ENCODE results near the gene PITPNC1.
"Not testable (repeated sequence)": the region's sequence is repeated elsewhere in the genome, so short reads cannot be mapped to it uniquely, and the experiment has no call there.

Gene PITPNC1

DNA sequence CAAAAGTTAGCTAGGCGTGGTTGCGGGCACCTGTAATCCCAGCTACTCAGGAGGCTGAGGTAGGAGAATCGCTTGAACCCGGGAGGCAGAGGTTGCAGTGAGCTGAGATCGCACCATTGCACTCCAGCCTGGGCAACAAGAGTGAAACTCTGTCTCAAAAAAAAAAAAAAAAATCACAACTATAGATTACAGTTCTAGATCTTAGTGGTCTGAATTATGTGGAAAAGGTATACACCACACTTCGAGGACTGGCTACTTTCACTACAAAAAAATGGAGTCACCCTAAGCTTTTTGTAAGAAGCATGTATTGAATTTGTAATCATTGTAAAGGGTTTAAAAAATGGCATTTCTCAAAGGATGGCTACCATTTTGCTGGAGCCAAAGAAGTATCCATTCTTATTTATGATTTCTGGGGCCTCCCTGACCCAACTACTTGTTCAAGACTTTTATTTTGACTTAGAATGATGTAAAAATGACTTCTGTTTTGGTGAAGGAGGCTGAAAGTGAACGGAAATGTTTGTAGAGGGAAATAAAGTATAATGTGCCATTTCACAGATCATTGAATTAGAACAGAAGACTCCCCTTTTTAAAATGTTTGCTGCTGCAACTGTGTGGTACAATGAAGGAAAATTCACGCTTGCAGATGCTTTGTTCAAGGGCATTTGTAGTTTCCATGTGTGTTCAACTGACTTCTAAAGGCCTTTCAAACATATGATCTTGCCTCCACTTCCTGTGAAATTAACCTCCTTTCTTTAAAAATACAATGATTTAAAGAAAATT lies 303.6 kb downstream of the PITPNC1 start:
- no peak for DNase-seq (ENCODE audit: low read depth, low spot score)

- DNase-seq (ENCODE audit: low read depth, low spot score): no peak
These were observed 305.1 kb downstream of the PITPNC1 start for GRCh38 chr17:67682196-67682595.

DNA sequence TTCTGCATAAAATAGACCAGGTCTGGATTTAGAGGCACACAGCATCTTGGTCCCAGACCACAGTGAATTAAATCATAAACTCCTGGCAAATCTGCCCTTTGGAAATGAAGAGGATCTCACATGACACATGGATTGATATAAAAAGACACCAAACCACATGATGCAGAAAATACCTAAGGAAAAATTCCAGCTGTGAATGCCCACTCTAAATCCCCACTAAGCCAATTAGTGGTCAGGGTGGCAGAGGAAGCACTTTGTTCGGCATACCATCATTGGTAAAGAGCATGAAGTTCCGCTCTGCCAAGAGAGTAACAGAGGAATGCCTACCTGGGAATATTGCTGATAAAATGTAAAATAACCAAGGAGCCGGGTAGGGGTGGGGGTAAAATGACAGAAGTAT lies 308.3 kb downstream of the PITPNC1 start:
- DNase-seq (ENCODE audit: low read depth, low spot score): no peak

GRCh38 chr17:67686241-67686640 lies 309.2 kb downstream of the PITPNC1 start:
- DNase-seq (ENCODE audit: low read depth, low spot score): no peak

DNA sequence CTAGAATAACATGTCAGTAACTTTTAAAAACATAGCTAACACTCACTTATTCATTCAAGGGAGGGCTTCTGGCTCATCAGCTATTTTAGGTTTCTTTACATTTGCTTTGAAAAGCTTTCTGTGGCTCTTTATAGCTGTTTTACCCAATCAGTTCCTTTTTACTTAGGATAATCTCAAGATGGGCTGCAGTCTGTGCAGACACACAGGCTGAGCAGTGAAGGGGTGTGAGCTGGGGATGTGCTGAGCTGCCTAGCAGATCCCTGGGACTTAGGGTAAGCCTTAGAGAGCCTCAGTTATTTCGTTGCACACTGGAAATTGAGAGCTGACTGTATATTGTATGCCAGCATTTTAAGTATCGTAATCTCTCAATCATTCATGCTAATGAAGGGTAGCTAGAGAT lies 310.4 kb downstream of the PITPNC1 start:
- DNase-seq (ENCODE audit: low read depth, low spot score): no peak

GRCh38 chr17:67689534-67690177 lies 312.6 kb downstream of the PITPNC1 start:
- no peak for DNase-seq (ENCODE audit: low read depth, low spot score)

- no peak for DNase-seq (ENCODE audit: low read depth, low spot score)
These were observed 316.7 kb downstream of the PITPNC1 start for GRCh38 chr17:67693811-67694210.

GRCh38 chr17:67696347-67696746 lies 319.3 kb downstream of the PITPNC1 start:
- DNase-seq (ENCODE audit: low read depth, low spot score): no peak

DNA sequence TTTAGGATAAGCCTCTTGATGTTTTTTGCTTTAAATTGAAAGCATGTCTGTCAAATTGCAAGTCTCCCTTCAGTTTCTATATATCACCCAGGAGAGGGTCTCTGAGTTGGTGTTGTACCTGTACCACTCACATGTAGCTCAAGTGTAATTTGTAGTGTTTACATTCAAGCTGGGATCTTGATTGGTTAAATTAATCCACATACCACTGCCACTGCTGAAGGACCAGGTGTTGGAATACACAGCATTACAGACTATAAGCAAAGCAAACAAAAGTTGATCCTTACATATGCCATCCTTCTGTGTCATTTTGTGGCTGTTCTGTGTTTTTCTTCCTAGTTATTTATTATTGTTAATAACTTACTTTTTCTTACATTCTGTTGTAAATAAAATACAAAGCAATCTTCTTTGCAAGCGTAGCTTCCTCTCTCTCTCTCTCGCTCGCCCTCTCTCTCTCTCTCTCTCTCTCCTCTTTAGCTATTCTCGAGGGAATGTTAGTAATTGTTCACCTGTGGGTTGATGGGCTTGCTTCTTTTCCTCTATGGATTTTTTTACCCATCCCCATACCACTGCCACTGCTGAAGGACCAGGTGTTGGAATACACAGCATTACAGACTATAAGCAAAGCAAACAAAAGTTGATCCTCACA lies 319.9 kb downstream of the PITPNC1 start:
- no peak for DNase-seq (ENCODE audit: low read depth, low spot score)

GRCh38 chr17:67700037-67700724 lies 323.1 kb downstream of the PITPNC1 start:
- DNase-seq (ENCODE audit: low read depth, low spot score): no peak

DNA sequence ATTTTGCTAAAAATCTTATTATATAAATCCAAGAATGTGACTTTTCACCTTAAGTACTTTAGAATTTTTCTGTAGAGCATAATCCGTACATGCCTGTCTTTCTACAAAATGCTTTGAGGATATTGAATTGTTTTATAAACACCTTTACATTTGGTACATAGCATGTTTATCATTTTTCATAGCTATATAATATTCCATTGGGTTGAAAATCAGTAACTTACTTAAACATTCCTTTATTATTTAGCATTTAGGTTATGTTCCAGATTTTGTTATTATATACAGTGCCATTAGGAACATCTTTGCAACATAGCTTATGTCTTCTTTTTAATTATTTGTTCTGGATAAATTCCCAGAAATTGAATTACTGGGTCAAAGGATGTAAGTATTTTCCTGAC lies 323.6 kb downstream of the PITPNC1 start:
- DNase-seq (ENCODE audit: low read depth, low spot score): no peak

DNA sequence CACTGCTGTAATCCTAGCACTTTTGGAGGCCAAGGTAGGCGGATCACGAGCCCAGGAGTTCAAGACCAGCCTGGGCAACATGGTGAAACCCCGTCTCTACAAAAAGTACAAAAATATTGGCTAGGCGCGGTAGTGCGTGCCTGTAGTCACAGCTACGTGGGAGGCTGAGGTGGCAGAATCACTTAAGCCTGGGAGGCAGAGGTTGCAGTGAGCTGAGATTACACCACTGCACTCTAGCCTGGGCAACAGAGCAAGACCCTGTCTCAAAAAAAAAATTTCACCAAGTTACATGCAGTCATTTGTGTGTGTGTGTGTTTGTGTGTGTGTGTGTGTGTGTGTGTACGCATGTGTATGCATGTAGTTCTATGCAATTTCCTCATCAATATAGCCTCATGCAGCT lies 325.8 kb downstream of the PITPNC1 start:
- DNase-seq (ENCODE audit: low read depth, low spot score): not testable (repeated sequence)

DNA sequence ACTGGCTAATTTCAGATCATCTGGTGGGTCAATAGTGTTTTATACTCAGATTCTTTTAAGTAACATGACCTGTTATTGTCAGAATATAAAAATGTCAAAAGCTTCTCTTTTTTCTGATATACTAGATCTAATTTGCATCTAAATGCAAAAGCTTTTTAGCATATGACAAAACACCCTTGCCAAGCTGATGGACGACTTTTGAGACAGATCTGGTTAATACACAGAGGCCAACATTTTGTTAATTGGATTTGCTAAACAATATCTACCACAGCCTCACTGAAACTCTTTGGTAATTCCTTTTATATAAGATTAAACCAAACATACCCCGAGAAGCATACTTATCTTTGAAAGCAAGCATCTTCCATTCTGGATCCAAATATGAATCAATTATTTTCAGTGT lies 330.4 kb downstream of the PITPNC1 start:
- no peak for DNase-seq (ENCODE audit: low read depth, low spot score)

GRCh38 chr17:67708378-67708777 lies 331.3 kb downstream of the PITPNC1 start:
- no peak for DNase-seq (ENCODE audit: low read depth, low spot score)

GRCh38 chr17:67711916-67712315 lies 334.8 kb downstream of the PITPNC1 start:
- no peak for DNase-seq (ENCODE audit: low read depth, low spot score)

GRCh38 chr17:67712375-67712774 lies 335.3 kb downstream of the PITPNC1 start:
- DNase-seq (ENCODE audit: low read depth, low spot score): no peak

DNA sequence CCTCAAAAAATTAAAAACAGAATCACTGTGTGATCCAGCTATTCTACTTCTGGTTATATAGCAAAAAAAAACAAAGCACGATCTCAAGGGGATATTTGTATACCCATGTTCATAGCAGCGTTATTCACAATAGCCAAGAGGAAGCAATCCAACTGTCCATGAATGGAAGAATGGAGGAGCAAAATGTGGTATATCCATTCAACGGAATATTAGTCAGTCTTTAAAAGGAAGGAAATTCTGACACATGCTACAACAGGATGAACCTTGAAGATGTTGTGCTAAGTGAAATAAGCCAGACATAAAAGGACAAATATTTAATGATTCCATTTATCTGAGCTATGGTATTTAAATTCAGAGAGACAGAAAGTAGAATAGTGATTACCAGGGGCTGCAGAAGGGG lies 336.1 kb downstream of the PITPNC1 start:
- DNase-seq (ENCODE audit: low read depth, low spot score): no peak

- no peak for DNase-seq (ENCODE audit: low read depth, low spot score)
These were observed 339.3 kb downstream of the PITPNC1 start for GRCh38 chr17:67716405-67716798.

DNA sequence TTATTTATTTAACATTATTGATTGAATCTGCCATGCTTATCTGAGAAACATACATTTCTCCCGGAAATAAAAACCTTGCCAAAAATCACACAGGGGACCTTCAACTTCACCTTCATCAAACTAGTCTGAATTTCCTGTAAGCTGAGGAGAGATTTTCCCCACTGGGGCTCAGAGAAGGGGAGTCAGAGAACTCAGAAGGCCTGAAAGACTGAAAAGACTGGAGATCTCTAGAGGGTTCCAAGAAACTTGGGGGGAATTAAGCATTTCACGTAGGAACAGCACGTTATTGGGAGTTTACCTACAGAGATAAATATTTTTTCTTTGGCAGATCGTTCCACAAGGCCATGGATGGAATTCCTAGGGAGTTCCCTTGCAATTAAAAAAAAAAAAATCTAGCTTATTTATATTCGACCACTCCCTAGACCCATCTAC lies 340.1 kb downstream of the PITPNC1 start:
- no peak for DNase-seq (ENCODE audit: low read depth, low spot score)

DNA sequence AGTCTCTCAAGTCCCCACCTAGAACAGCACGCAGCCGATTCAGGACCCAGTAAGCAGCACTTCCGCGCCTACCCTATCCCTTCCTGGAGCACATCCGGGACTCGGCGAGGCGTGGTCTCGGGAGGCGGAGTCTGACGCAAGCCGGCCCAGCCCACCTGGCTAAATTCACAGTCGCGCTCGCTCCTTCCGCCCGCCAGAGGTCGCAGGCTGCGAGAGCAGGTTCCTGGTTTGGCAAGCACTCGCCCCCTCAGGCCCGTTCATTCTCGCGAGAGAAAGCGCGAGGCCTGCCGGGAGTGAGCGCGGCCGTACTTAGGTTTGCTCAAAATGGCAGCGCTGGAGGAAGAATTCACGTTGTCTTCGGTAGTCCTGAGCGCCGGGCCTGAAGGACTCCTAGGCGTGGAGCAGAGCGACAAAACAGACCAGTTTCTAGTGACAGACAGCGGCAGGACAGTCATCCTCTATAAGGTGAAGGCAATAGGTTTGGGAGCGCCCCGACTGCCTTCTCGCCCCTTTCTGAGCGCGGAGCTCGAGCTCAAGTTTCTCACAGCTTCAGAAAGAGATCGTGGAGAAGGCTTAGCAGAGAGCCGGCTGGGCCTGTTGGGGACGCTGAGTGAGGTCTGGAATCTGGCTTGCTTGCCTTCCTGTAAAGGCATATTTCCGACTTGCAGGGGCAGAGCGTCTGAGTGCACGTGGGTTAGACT lies 340.7 kb downstream of the PITPNC1 start, which contains the start of gene NOL11:
Gene NOL11 (plus strand): TSS at position 313 of the 701 bp plus-strand sequence. CDS start 12 bp downstream, at position 325.
- DNase-seq (ENCODE audit: low read depth, low spot score): peak; percentile 98

GRCh38 chr17:67718325-67718941 lies 341.4 kb downstream of the PITPNC1 start:
- DNase-seq (ENCODE audit: low read depth, low spot score): no peak
